UCSD-AML1 (cell line): ENCODE measurements around the gene MUC3A.

Experiments
- DNase-seq: peaks from one replicate; lab custom pipeline; 2025; ENCODE audit not compliant: unreplicated experiment; lab: John Stamatoyannopoulos, UW

MUC3A gene

GRCh38 chr7:100944138-100944537 lies 5.2 kb upstream of the MUC3A start:
- no peak for DNase-seq

GRCh38 chr7:100946111-100946510 lies 3.2 kb upstream of the MUC3A start:
- DNase-seq: no peak

GRCh38 chr7:100946766-100947365 lies 2.5 kb upstream of the MUC3A start:
- no peak for DNase-seq

- DNase-seq: no peak
Measured at GRCh38 chr7:100947792-100948191, 1.5 kb upstream of the MUC3A start.

- DNase-seq: no peak
Measured at GRCh38 chr7:100949933-100950443, 654 bp downstream of the MUC3A start.

GRCh38 chr7:100951172-100951571 lies 1.8 kb downstream of the MUC3A start:
- no peak for DNase-seq

GRCh38 chr7:100951888-100952560 lies 2.7 kb downstream of the MUC3A start:
- no peak for DNase-seq

GRCh38 chr7:100952641-100953040 lies 3.3 kb downstream of the MUC3A start:
- DNase-seq: no peak

GRCh38 chr7:100957832-100958421 lies 8.6 kb downstream of the MUC3A start:
- no peak for DNase-seq

- no peak for DNase-seq
Measured at GRCh38 chr7:100959894-100960293, 10.6 kb downstream of the MUC3A start.

- DNase-seq: no peak
Measured at GRCh38 chr7:100962537-100962936, 13.2 kb downstream of the MUC3A start.

- DNase-seq: no peak
Measured at GRCh38 chr7:100963386-100963785, 14.1 kb downstream of the MUC3A start.

- no peak for DNase-seq
Measured at GRCh38 chr7:100963874-100964273, 14.5 kb downstream of the MUC3A start.

GRCh38 chr7:100964630-100965029 lies 15.3 kb downstream of the MUC3A start:
- DNase-seq: no peak

GRCh38 chr7:100965045-100965722 lies 15.8 kb downstream of the MUC3A start:
- no peak for DNase-seq

GRCh38 chr7:100965723-100966541 lies 16.6 kb downstream of the MUC3A start:
- no peak for DNase-seq

- no peak for DNase-seq
Measured at GRCh38 chr7:100966542-100967291, 17.4 kb downstream of the MUC3A start.

GRCh38 chr7:100967292-100967863 lies 18.0 kb downstream of the MUC3A start:
- no peak for DNase-seq

- no peak for DNase-seq
Measured at GRCh38 chr7:100968031-100968430, 18.7 kb downstream of the MUC3A start.

GRCh38 chr7:100968650-100969049 lies 19.3 kb downstream of the MUC3A start:
- DNase-seq: no peak
